ENCODE data around the gene SMCHD1.

The SMCHD1 gene

DNA sequence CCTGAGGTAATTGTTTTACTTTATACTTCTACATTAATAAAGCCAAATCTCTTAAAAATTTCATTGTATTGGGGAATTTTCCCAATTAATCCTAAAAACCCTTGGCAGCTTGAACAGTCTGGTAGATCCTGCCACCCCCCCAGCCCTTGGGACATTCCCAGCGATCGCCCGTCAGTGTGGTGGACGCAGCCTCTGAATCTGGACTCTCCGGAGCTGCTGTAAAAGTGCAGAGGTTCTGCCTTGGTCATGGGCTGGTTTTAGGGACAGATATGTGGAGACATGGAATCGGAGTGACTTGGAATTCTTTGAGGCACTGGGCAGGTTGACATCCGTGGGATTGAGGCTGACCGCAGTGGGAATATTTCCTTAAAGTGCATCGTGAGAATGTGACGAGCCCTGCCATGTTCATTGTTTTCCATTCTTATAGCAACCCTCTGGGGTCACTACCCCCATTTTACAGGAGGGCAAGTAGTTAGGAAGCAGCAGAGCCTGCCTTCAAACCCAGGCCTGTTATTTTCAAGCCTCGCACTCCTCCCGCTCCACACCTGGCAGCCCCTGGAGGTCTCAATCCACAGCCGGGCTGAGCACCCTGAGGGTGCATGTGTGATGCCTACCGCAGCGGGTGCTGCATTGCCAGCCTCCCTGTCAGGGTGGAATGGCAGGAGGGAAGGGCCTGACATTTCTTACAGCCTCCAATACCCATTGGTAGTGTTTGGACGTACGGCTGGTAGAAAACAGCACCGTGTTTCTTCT lies 197.8 kb downstream of the SMCHD1 start:
- DNase-seq (ENCODE audit: low read depth) = no peak

DNA sequence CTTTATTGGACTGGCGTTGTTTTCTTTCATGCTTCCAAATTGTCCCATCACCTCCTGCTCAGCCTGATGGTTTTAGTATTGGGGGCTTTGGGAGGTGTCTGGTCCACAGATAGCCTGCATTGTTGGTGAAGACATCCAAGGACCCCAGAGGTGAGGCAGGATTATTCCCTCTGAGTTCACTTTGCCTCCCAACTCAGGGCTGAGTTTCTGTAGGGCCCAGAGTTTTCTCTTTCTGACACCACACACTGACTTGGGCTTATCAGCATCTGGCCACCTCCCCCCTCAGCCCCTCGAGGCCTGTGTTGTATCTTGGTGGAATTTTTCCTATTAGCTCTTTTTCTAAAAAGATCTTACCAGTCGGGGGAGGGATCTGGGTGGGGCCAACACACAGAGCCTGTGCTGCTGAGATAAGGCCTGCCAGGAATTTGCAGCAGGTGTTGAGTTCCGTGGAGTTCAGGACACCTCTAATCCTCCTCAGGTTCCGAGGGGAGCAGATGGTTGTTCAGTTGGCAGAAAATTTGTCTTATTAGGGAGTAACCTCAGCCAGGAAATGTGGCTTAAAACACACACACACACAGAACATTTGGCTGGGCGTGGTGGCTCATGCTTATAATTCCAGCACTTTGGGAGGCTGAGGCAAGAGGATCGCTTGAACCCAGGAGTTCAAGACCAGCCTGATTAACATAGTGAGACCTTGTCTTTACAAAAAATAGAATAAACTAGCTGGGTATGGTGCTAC lies 198.6 kb downstream of the SMCHD1 start:
- no peak for DNase-seq (ENCODE audit: low read depth)

Data from stimulated activated CD8-positive, alpha-beta memory T cell treated with anti-CD3 and anti-CD28 coated beads, Interleukin-7, amount 100 ng/mL, for 24 hours (primary cell).